ENCODE data around the gene RAB3GAP1.

The RAB3GAP1 gene

GRCh38 chr2:135093193-135093592 lies 41.1 kb downstream of the RAB3GAP1 start:
- TF ChIP-seq CEBPB (IDR thresholded peaks at IDR 0.05) = no peak
- TF ChIP-seq YY1 (IDR thresholded peaks at IDR 0.05; ENCODE audit: low read depth) = no peak
- TF ChIP-seq TCF12 (IDR thresholded peaks at IDR 0.05; ENCODE audit: low read depth) = no peak
- TF ChIP-seq CREB1 (IDR thresholded peaks at IDR 0.05; ENCODE audit: low read depth) = no peak
- no peak for TF ChIP-seq TEAD4 (IDR thresholded peaks at IDR 0.05)
- no peak for TF ChIP-seq TAF1 (IDR thresholded peaks at IDR 0.05; ENCODE audit: low read depth)
- TF ChIP-seq FOXM1 (IDR thresholded peaks at IDR 0.05; ENCODE audit: borderline replicate concordance, low read depth) = no peak
- TF ChIP-seq EP300 (IDR thresholded peaks at IDR 0.05; ENCODE audit: borderline replicate concordance) = no peak
- TF ChIP-seq, protein P1, sequence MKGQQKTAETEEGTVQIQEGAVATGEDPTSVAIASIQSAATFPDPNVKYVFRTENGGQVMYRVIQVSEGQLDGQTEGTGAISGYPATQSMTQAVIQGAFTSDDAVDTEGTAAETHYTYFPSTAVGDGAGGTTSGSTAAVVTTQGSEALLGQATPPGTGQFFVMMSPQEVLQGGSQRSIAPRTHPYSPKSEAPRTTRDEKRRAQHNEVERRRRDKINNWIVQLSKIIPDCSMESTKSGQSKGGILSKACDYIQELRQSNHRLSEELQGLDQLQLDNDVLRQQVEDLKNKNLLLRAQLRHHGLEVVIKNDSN (IDR thresholded peaks at IDR 0.05) = no peak
- no peak for TF ChIP-seq EGR1 (IDR thresholded peaks at IDR 0.05)
- TF ChIP-seq NFIC (IDR thresholded peaks at IDR 0.05) = no peak
- TF ChIP-seq ZBTB7A (IDR thresholded peaks at IDR 0.05; ENCODE audit: low read depth) = no peak
- TF ChIP-seq, protein P2, sequence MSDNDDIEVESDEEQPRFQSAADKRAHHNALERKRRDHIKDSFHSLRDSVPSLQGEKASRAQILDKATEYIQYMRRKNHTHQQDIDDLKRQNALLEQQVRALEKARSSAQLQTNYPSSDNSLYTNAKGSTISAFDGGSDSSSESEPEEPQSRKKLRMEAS (IDR thresholded peaks at IDR 0.05) = no peak
- TF ChIP-seq REST (IDR thresholded peaks at IDR 0.05; ENCODE audit: low read depth) = no peak
- TF ChIP-seq RAD21 (IDR thresholded peaks at IDR 0.05; ENCODE audit: low read depth) = no peak

DNA sequence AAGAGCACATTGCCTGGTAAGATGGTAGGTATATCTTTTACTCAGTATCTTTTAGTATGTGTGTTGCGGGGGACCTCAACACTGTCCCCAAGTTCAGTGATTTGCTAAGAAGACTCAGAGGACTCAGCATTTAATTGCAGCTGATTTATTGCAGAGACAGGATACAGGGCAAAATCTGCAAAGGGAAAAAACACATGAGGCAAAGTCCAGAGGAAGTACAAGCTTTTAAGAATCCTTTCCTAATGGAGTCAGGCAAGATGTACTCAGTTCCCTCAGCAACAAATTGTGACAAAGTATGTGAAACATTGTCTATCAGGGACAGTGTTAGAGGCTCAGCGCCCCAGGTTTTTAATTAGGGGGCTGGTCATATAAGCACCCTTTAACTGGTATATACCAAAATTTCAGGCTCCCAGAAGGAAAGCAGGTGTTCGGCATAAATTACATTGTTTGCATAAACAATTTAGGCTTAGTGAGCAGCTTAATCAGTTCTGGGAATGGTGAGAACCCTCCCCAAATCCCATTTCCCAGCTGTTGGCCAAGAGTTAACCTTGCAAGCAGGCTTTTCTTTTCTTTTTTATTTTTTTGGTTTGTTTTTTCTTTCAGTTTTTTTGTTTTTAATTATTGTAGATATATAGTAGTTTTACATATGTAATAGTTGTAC lies 41.7 kb downstream of the RAB3GAP1 start:
- TF ChIP-seq, protein P2 (IDR thresholded peaks at IDR 0.05) = no peak
- TF ChIP-seq, protein P1 (IDR thresholded peaks at IDR 0.05) = no peak
- TF ChIP-seq ZBTB7A (IDR thresholded peaks at IDR 0.05; ENCODE audit: low read depth) (no peak), TEAD4 (IDR thresholded peaks at IDR 0.05) (no peak), EP300 (IDR thresholded peaks at IDR 0.05; ENCODE audit: borderline replicate concordance) (no peak), CREB1 (IDR thresholded peaks at IDR 0.05; ENCODE audit: low read depth) (no peak), EGR1 (IDR thresholded peaks at IDR 0.05) (no peak), TCF12 (IDR thresholded peaks at IDR 0.05; ENCODE audit: low read depth) (no peak), TAF1 (IDR thresholded peaks at IDR 0.05; ENCODE audit: low read depth) (no peak), FOXM1 (IDR thresholded peaks at IDR 0.05; ENCODE audit: borderline replicate concordance, low read depth) (no peak), RAD21 (IDR thresholded peaks at IDR 0.05; ENCODE audit: low read depth) (no peak), REST (IDR thresholded peaks at IDR 0.05; ENCODE audit: low read depth) (no peak), NFIC (IDR thresholded peaks at IDR 0.05) (no peak), CEBPB (IDR thresholded peaks at IDR 0.05) (no peak), YY1 (IDR thresholded peaks at IDR 0.05; ENCODE audit: low read depth) (no peak)

GRCh38 chr2:135094508-135094907 lies 42.4 kb downstream of the RAB3GAP1 start:
- TF ChIP-seq, protein P2 (IDR thresholded peaks at IDR 0.05) = no peak
- TF ChIP-seq YY1 (IDR thresholded peaks at IDR 0.05; ENCODE audit: low read depth) (no peak), TCF12 (IDR thresholded peaks at IDR 0.05; ENCODE audit: low read depth) (no peak), REST (IDR thresholded peaks at IDR 0.05; ENCODE audit: low read depth) (no peak), EP300 (IDR thresholded peaks at IDR 0.05; ENCODE audit: borderline replicate concordance) (no peak), NFIC (IDR thresholded peaks at IDR 0.05) (no peak), CREB1 (IDR thresholded peaks at IDR 0.05; ENCODE audit: low read depth) (no peak)

GRCh38 chr2:135095591-135095990 lies 43.5 kb downstream of the RAB3GAP1 start:
- TF ChIP-seq FOXM1 (IDR thresholded peaks at IDR 0.05; ENCODE audit: borderline replicate concordance, low read depth) (no peak), REST (IDR thresholded peaks at IDR 0.05; ENCODE audit: low read depth) (no peak), CEBPB (IDR thresholded peaks at IDR 0.05) (no peak), TEAD4 (IDR thresholded peaks at IDR 0.05) (no peak), ZBTB7A (IDR thresholded peaks at IDR 0.05; ENCODE audit: low read depth) (no peak), CREB1 (IDR thresholded peaks at IDR 0.05; ENCODE audit: low read depth) (no peak)
- TF ChIP-seq, protein P1 (IDR thresholded peaks at IDR 0.05) = no peak
